Stimulated activated CD4-positive, alpha-beta T cell treated with anti-CD3 and anti-CD28 coated beads, Interleukin-2, amount 100 ng/mL, for 48 hours (primary cell): Measurements from ENCODE around the gene ELL.

Experiments used
- DNase-seq, 2 donors: peaks; one replicate each; pipeline ENCODE4 v3.0.0-alpha.2; 2020

The ELL gene

DNA sequence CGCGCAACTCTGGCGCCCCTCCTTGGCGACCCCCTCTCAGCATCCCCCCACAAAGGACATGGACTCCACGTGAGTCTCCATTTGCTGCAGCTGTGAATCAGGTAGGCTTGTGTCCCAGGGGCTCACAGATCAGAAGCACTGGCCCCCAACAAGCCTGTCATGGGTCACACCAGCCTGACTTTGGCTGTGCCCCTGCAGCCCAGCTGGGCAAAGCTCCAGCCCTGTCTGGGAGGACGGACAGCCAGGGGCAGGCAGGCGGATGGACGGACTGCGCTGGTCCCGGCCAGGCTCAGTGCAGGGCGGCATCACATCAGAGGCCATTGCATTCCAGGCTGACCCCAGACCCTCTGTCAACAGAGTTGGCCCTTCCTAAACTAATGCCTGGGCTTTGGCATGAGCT, 55.5 kb downstream of the ELL start:
- no peak for DNase-seq

GRCh38 chr19:18465964-18466339, 55.9 kb downstream of the ELL start:
- no peak for DNase-seq

GRCh38 chr19:18465214-18465963, 56.5 kb downstream of the ELL start:
- DNase-seq: no peak

- DNase-seq: no peak
Observed at GRCh38 chr19:18464646-18465045, 57.2 kb downstream of the ELL start.

DNA sequence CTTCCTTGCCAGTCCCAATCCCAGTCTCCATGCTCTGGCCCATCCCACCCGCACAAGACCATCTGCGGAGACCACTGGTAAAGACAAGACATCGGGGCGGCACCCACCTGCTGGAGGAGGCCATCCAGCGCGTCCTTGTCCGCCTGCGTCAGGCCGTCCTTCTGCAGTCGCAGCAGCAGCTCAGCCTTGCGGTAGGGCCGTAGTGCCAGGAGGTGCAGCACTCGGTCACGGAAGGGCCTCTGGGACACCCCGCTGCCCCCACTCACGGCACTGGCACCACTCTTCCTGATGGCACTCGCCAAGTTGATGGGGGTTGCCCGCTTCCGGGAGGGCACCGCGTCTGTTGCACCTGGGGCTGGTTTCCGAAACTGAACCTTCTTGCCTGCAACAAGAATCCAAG, 60.4 kb downstream of the ELL start:
- DNase-seq: no peak

DNA sequence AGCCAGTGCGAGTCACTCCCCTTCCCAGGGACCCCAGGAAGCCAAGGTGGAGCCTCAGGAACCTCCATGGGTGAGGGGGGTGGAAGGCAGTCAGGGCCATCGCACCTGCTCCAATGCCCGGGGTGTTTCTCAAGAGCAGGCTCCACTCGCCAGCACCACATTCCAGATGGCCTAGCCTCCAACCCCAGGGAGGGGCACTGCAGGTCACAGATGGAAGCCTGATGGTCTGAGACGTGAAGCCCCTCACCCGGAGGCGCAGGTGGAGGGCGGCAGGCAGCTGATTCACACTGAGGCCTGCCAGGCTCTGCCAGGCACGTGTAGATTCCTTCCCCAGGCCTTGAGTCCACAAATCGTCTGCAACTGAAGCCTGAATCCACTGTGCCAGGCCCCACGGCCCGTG, 61.0 kb downstream of the ELL start:
- DNase-seq: no peak

- DNase-seq: no peak
Observed at GRCh38 chr19:18457483-18458331, 64.2 kb downstream of the ELL start.

GRCh38 chr19:18456974-18457373, 64.9 kb downstream of the ELL start:
- DNase-seq: no peak

DNA sequence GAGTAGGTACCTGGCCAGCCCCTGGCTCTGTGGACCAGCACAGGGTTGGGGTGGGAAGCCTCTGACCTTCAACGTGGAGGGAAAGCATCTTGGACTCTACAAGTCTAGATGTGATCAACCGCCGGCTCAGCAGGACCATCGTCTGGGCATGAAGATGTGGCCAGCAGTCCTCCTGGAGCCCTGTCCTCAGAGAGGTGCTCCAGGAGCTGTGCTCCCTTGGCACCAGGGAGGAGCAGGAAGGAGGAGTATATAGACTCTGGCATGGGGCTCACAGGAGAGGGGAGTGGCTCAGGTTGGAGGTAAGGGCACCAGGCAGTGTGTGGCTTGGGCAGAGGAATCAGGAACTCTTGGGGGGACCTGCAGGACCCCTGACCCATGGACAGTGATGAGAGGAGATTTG, 65.6 kb downstream of the ELL start:
- DNase-seq: no peak

DNA sequence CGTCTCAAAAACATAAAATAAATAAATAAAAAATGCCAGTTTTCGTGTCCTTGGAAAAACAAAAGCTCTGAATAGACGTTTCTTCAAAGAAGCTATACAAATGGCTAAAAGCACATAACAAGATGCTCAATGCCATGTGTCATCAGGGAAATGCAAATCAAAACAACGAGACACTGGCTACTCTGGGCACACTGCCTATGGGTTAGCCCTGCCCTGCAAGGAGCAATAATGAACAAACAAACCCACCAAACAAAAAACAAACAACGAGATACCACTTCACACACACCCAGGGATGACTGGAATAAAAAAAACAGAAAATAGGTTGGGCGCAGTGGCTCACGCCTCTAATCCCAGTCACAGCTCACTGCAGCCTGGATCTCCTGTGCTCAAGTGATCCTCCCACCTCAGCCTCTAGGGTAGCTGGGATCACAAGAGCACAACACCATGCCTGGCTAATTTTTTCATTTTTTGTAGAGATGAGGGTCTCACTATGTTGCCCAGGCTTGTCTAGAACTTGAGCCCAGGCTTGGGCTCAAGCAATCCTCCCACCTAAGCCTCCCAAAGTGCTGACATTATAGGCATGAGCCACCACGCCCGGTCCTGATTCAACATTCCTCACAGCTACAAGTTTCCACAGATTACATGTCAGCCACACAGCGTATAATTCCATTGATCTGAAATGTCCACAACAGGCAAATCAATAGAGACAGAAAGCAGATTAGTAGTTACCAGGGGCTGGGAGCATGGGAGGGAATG, 68.4 kb downstream of the ELL start:
- DNase-seq: no peak

- no peak for DNase-seq
Observed at GRCh38 chr19:18452386-18452785, 69.5 kb downstream of the ELL start.

DNA sequence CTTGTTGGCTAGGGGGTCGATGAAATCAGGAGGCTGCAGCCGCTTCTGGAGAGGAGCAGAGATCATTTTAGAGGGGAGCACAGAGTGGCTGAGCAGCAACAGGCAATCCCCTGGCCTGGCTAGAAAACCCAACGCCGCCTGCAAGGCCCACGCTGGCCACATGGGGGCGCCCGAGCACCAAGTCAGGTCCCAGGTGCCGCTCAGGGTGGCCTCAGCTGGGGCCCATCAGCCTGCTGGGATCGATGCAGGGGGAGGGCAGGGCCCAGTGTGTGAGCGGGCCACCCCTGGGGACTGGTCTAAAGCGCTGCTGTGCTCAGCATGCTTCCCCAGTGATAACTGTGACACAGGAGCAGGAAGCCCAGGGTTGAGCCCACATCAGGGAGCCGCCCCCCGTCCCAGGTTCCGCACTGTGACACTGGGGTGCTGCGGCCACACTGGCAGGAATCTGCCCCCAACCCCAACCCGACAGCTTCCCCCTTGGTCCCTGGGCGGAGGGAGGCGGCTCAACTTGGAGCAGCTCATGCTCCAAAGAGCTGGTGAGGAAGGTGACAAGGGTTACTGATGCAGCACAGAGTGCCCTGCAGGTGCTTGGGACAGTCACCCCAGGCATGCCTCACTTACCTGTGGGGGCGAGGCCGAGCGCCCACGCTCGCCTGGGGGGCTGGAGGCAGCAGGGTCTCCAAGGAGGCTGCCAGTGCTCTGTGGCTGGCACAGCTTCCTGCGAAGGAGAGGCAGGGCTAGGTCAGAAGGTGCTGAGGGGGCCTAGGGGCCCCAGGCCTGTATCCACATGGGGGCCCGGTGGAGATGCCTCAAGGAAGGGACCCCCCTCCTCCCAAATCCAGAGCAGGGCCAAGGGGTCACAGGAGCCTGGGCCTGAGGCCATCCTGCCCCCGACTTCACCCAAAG, 70.7 kb downstream of the ELL start:
- DNase-seq: peak; percentile 95 to 97

DNA sequence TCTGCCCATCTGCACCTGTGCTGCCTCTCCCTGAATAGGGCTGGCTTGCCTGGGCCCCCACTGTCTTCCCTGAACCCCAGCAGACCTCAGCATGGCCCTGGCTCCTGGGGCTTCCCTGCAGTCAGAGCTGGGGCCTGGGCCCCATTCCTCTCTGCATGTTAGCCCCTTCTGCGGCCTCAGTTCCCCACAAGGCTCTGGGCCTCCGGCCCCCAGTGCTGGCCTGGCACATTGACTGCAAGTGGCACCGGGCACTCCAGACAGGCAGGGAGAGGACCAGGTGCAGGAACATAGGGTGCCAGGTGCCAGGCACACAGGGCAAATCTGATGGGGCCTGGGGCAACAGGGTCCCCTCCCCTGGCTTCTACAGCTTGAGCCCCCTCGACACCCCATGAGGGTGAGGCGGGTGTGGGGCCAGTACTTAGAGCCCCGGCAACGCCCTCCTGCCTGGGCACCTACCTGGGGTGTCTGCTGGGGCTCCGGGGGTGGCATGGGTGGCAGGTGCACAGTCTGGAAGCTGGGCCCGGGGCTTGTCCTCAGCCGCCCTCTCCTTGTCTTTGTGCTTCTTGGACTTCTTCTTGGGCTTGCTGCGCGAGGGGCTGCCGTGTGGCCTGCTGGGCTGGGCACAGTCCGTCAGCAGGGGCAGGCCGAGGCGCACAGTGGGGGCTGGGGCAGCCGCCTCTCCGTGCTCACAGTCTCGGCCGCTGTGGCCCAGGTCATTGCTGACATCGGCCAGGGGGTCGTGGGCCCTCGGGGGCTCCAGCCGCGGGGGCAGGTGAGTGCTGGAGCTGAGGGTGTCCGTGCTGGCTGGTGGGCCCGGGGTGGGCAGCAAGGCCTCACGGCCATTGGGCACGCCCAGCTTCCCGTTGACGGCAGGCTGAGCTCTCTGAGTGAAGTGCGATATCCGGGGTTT, 71.6 kb downstream of the ELL start:
- no peak for DNase-seq

DNA sequence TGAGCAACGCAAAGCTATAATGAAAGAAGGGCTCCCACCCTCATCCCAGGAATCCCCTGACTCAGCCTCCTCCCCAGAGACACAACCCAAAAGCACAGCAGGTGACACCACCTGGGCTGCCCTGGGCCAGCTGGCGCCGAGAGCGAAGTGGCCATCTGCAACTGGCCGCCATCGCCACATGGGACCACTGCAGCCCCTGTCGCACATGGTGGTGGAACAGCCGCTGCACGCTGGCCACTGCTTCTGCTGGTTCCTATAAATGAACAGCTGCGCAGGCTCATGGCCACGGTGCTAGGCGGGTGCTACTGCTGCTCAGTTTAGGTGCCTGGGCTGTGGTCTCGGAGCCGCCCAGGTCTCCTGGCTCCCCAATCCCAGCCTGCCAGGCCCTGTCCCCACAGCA, 72.3 kb downstream of the ELL start:
- no peak for DNase-seq

- no peak for DNase-seq
Observed at GRCh38 chr19:18446811-18447359, 75.0 kb downstream of the ELL start.

- no peak for DNase-seq
Observed at GRCh38 chr19:18446145-18446810, 75.6 kb downstream of the ELL start.

GRCh38 chr19:18445262-18445948, 76.5 kb downstream of the ELL start:
- no peak for DNase-seq

- no peak for DNase-seq
Observed at GRCh38 chr19:18444513-18444912, 77.4 kb downstream of the ELL start.

DNA sequence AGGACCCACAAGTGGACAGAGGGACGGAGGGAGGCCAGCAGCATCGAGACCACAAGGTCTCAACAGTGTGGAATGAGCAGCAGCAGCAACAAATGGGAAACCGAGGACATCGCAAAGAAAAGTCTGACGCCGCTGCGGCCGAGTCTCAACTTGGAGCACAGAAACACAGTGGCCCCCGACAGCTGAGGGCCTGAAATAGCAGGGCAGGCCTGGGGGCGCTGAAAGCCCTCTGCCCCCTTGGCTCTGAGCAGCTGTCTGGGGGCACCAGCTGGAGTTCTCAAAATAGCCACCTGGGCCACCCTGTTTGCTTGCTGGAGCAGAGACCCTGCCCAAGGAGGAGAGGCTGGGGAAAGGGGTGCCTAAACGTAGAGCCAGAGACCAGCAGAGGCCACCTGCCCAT, 78.0 kb downstream of the ELL start:
- no peak for DNase-seq

DNA sequence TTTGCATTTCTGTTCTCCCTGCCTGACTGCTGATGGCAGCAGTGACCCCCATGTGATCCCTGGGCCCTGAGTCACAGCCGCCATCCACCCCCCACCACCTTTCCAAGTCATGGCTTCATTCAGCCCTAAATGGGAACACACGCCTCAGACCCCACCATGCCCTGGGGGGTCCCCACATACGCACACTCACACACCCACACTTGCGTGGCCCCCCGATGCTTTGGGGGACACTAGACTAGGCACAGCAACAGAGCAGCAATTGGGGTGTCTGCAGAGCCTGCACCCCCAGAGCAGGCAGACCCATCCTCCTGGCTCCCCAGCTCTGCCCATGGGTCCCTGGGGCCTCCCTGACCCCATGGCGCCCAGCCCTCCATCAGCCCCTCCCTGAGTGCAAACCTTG, 78.5 kb downstream of the ELL start:
- DNase-seq: no peak
